GM19438 (cell line): ENCODE measurements around the gene BLM.
A peak's percentile ranks its signal among the peaks of the same experiment; 100 is the strongest.
"Not testable (repeated sequence)": the region's sequence is repeated elsewhere in the genome, so short reads cannot be mapped to it uniquely, and the experiment has no call there.

Experiments
- ATAC-seq: cut with Tn5 transposase; IDR thresholded peaks from one replicate; pipeline ENCODE4 v1.9.1; 2021; ENCODE audit warnings: low read depth; ENCODE audit not compliant: unreplicated experiment

The BLM gene

DNA sequence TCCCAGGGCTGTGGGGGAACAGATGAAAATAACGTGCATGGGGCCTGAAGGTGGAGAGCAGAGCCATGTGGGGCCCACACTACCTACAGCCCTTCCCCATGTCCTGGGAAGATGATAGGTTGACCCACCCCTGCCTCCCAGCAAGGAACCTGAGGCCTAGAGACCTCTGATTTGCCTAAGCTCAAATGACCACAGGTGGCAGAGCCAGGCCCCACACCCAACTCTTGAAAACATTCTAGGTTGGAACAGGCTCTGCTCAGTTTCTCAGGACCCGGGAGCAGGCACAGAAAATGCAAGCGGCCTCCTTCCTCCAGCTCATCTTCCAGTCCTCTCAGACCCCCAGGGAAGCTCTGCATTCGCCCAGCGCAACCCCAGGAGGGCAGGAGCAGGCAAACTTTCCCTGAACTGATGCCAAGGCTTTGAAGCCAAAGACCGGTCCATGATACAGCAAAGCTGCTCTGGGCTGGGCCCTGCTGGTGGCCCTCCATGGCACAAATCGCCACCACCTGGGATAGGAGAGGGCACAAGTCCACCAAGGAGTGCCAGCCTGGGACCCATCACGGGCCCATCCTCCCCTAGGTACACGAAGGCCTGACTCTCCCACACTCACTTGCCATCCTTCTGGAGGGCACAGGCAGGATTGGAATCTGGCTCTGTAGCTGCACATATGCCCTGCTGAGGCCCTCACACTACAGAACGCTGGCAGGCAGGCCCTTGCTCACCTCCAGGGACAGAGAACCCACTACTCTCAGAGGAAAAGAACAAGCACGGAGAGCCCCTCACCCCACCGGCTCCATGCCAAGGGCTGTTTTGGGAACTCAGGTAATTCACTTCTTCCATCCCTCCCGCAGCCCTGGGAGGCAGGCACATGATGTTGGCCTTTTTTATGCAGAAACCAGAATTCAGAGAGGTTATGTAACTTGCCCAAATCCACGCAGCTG lies 100.2 kb downstream of the BLM start:
- ATAC-seq: no peak

DNA sequence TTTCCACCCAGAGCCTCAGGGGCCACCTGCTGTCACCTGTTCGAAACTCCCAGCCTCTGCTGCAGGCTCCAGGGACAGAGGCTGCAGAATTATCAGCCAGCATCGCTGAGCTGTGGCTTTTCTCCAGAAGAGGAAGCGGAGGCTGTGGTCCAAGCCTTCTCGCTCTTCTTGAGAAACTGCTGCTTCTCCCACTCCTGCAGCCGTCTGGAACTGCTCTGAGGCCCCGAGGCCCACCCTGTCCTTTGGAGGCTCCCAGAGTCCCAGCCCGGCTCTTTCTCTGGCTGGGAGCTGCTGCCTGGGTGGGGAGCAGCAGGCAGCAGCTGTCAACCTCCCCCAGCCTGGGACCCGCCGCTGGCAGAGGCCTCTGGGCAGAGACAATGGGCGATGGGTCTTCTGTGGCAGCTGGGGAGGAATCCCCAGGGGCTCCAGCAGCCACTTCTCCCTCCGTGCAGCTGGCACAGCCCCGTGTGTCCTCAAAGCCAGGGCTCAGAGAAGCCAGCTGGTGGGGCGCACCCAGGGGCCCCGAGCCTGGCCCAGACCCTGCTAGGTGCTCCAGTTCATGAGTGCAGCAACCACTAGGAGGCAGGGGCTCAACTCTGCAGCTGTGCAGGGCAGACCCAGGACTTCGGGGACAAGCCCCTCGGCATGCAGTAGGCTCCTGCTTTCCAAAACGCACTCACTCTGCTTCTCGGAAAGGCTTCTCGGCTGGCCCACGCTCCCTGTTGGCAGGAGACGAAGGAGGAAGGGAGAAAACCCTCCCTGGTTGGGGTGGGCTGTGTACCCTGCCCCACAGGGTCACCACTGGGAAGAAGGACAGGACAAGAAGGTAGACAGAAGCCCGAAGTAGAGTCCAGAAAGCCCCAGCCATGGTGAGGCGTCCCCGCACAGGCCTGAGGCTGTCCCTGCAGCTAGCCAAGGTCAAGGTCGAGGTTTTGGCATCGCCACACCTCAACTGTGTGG lies 101.4 kb downstream of the BLM start:
- peak; percentile 36 for ATAC-seq

GRCh38 chr15:90819390-90819789 lies 102.2 kb downstream of the BLM start:
- ATAC-seq: no peak

DNA sequence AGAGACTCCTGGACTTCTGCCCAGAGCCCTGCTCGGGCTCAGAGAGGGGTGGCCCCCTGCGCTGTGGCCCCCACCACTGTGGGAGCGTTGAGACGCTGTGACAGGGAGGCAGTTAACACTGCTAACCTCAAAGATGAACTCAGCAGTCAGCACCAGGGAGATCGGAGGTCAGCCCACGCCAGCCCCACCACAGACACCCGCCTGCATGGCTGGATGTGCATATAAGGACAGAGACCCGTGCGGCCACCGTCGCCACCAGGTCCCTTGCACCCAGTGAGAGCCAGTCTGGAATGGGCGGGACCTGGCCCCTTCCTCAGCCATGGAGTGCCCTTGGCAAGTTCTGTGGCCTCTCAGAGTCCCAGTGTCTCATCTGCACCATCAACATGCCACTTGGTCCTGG lies 102.7 kb downstream of the BLM start:
- no peak for ATAC-seq

DNA sequence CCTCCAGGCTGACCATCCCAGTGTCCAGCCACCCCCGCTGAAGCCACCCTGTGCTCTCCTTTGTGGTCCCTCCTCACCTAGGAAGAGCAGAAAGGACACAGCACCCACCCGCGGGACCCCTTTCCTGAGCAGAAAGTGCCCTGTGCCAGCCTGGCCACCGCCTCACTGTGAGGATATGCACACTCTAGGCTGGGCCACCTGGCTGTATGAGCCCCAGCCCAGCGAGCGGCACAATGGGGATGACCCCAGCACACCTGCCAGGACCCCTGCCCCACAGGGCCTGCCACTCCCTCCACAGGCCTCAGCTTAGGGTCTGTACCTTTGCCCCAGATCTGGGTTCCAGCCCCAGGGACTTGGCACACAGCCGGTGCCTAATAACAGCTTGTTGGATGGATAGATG lies 103.3 kb downstream of the BLM start:
- ATAC-seq: no peak

DNA sequence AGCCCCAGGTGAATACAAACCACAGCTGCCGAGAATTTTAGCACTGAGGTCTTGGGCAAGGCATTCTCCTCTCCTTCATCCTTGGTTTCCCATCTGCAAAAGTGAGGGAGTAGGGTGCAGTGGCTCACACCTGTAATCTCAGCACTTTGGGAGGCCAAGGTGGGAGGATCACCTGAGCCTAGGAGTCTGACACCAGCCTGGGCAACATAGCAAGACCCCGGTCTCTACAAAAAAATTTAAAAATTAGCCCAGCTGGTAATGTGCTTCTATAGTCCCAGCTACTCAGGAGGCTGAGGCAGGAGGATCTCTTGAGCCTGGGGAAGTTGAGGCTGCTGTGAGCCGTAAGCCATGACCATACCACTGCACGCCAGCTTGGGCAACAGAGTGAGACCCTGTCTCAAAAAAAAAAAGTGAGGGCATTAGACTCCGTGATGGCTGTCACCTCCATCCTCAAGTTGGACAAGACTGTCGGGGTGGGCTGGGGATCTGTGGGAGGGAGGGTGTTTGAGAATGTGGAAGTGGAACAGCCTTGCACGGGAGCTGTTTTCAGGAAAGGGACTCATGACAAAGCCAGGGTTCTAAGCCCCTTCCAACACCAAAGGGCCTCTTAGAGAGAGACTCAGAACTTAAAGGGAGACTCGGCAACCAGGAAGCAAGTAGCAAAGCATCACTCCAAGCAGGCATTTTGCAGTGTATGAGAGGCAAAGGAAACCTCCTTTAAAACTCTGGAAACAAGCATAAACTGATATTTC lies 105.2 kb downstream of the BLM start:
- no peak for ATAC-seq

DNA sequence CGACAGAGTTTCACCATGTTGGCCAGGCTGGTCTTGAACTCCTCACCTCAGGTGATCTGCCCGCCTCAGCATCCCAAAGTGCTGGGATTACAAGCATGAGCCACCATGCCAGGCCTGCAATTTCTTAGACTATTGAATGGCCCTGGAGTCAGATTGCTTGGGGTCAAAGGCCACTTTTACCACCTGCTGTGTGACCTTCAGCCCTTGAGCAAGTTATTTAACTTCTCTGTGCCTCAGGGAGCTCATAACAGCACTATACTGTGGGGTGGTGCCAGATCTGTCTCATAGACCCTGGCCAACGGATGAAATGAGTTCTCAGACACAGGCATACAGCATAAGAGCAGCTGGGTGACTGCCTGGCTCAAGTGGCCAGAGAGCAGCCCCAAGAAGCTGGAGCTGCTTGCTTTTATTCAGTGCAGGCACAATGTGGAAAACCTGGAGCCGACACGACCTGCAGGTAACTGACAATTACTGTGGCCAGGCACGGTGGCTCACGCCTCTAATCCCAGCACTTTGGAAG lies 106.4 kb downstream of the BLM start:
- ATAC-seq: no peak

DNA sequence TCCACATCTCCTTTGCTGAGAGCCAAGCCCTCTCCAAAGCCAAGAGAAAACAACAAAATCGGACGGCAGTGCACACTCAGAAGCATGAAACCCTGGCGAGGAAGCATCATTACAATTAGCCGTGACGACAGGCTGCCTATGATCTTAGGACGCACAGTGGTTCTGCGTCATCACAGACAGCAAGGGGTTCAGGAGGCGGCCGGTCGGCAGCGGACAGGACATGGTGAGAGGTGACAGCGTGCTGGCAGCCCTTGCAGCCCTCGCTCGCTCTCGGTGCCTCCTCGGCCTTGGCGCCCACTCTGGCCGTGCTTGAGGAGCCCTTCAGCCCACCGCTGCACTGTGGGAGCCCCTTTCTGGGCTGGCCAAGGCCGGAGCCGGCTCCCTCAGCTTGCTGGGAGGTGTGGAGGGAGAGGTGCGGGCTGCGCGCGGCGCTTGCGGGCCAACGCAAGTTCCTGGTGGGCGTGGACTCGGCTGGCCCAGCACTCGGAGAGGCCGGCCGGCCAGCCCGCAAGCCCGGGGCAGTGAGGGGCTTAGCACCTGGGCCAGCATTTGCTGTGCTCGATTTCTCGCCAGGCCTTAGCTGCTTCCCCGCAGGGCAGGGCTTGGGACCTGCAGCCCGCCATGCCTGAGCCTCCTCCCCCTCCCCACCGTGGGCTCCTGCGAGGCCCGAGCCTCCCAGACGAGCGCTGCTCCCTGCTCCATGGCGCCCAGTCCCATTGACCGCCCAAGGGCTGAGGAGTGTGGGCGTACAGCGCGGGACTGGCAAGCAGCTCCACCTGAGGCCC lies 108.2 kb downstream of the BLM start:
- ATAC-seq: not testable (repeated sequence)

DNA sequence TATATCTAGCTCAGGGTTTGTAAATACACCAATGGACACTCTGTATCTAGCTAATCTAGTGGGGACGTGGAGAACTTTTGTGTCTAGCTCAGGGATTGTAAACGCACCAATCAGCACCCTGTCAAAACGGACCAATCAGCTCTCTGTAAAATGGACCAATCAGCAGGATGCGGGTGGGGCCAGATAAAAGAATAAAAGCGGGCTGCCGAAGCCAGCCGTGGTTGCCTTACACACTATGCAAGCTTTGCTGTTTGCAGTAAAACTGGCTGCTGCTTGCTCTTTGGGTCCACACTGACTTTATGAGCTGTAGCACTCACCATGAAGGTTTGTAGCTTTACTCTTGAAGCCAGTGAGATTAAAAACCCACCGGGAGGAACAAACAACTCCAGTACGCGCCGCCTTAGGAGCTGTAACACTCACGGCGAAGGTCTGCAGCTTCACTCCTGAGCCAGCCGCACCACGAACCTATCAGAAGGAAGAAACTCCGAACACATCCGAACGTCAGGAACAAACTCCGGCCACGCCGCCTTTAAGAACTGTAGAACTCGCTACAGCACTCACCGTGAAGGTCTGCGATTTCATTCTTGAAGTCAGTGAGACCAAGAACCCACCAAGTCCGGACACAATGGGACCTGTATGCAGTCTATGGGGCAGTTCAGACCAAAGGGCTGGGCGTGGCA lies 109.2 kb downstream of the BLM start:
- ATAC-seq: not testable (repeated sequence)

DNA sequence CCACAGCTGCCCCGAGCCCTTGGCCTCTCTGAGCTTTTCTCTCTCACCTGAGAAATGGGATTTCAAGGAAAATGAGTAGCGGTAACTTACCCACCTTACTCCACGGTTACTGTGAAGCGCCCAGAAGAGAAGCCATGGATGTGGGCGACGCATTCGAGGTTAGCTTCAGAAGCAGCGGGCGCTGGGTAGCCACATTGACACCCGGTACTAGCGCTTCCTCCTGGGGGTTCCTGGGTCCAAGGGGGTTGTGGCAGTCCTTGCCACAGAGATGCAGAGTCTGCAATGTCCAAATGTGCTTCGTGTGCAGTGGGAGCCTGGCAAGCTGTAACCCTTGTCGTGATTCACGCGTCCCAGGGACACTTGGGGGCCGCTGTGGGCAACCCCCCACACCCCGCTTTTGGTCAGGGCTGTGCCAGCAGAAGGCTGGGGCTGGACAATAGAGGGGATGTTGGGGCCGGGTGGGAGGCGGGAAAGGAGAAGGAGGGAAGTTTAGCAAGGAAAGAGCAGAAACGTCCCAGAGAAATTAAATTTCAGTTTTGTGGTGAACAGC lies 109.8 kb downstream of the BLM start:
- ATAC-seq: no peak

- no peak for ATAC-seq
These were observed 111.0 kb downstream of the BLM start for GRCh38 chr15:90828111-90828510.

GRCh38 chr15:90829126-90829525 lies 112.0 kb downstream of the BLM start:
- ATAC-seq: no peak

DNA sequence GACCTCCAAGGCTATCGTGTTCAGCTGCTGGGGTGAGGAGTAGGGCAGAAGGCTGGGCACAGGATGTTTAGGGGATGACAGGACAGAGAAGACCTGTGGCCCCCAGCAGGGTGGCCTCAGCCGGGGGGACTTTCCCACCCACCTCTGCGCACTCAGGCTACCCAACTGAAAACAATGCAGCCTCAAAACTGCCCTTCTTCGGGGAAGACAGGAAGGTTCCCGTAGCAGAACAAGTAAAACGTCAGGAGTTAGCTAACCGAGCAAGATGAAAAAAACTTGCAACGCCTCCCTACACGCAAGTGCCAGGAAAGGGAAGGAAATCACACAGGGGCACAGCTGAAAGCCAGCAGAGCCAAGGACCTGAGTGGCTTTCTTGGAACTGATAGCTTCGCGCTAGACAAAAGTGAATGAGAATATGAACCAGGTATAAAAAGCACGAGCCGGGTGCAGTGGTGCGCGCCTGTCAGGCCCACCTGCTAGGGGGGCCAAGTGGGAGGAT lies 112.8 kb downstream of the BLM start:
- ATAC-seq: peak; percentile 69

GRCh38 chr15:90834626-90835025 lies 117.5 kb downstream of the BLM start:
- no peak for ATAC-seq

- no peak for ATAC-seq
These were observed 119.2 kb downstream of the BLM start for GRCh38 chr15:90836296-90836871.

DNA sequence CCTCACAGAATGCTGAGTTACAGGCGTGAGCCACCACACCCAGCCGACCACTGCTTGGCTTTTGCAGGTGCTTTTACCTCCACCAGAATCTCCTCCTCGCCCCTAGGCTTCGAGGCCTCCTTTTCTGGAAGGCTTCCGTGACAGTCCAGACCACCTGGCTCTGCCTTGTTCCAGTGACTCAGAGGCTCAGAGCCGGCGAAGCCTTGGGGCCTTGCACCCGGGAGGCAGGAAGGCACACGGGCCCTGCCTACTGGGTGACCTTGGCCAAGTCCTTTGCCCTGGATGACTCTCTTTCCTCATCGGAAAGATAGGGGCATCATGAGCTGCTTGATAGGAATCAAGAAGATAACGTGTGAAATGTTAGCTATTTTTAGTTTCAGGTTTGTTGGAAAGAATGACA lies 119.9 kb downstream of the BLM start:
- no peak for ATAC-seq

GRCh38 chr15:90838139-90838538 lies 121.0 kb downstream of the BLM start:
- no peak for ATAC-seq

GRCh38 chr15:90838544-90838943 lies 121.4 kb downstream of the BLM start:
- ATAC-seq: no peak
